DND-41 (cell line): ENCODE results near the gene HNRNPR.

Experiments
- ATAC-seq: fragments of 200-7000 bp; cut with Tn5 transposase; 3 replicates; pipeline ENCODE4 v1.9.1; 2021; ENCODE audit warnings: low read depth; ENCODE audit not compliant: insufficient read depth
- DNase-seq: peaks from one replicate; pipeline ENCODE4 v3.0.0-alpha.2; 2020
- H2AFZ ChIP-seq: 2 replicates; pipeline ENCODE4 v1.6.0; 2012; ENCODE audit warnings: low read depth, low read length
- H3K27ac ChIP-seq: 2 replicates; pipeline ENCODE4 v1.5.1; 2012; ENCODE audit warnings: low read length, inconsistent platforms
- H3K27me3 ChIP-seq: fragments of 200-600 bp; sonication (generic); 2 replicates; pipeline ENCODE4 v1.6.0; 2012; ENCODE audit warnings: low read length, mild to moderate bottlenecking, inconsistent platforms; ENCODE audit not compliant: insufficient read depth, poor library complexity
- H3K36me3 ChIP-seq: 2 replicates; pipeline ENCODE4 v1.5.1; 2012; ENCODE audit warnings: low read length, inconsistent platforms; ENCODE audit not compliant: insufficient read depth
- H3K4me1 ChIP-seq: 2 replicates; pipeline ENCODE4 v1.5.1; 2012; ENCODE audit warnings: mild to moderate bottlenecking, low read length; ENCODE audit not compliant: insufficient read depth
- H3K4me2 ChIP-seq: 2 replicates; pipeline ENCODE4 v1.6.0; 2012; ENCODE audit warnings: mild to moderate bottlenecking, moderate library complexity, low read length, inconsistent platforms; ENCODE audit not compliant: insufficient read depth
- H3K4me3 ChIP-seq, 2 experiments: fragments of 200-600 bp in 1 of 2; shearing (Covaris generic) in 1 of 2; 2 replicates each; pipeline ENCODE4 v1.5.1; 2012 to 2016; ENCODE audit warnings: inconsistent platforms in 2 of 2, low read length in 2 of 2, mild to moderate bottlenecking in 2 of 2, low read depth in 1 of 2, moderate library complexity in 1 of 2
- H3K79me2 ChIP-seq: 2 replicates; pipeline ENCODE4 v1.6.0; 2012; ENCODE audit warnings: low read length, inconsistent platforms; ENCODE audit not compliant: insufficient read depth
- H3K9ac ChIP-seq: 2 replicates; pipeline ENCODE4 v1.6.0; 2012; ENCODE audit warnings: low read depth, mild to moderate bottlenecking, inconsistent platforms, low read length, moderate library complexity
- H3K9me3 ChIP-seq: 2 replicates; pipeline ENCODE4 v1.5.1; 2012; ENCODE audit warnings: low read length, moderate library complexity, mild to moderate bottlenecking, inconsistent platforms; ENCODE audit not compliant: insufficient read depth, severe bottlenecking
- H4K20me1 ChIP-seq: 2 replicates; pipeline ENCODE4 v1.6.0; 2012; ENCODE audit warnings: low read length; ENCODE audit not compliant: insufficient read depth
- CTCF ChIP-seq: IDR thresholded peaks from 2 replicates; pipeline ENCODE4 v1.5.1; 2012; ENCODE audit warnings: borderline replicate concordance, low read length, moderate library complexity, mild to moderate bottlenecking; ENCODE audit not compliant: poor library complexity, severe bottlenecking; ENCODE audit errors: extremely low read depth
- EZH2 ChIP-seq: IDR thresholded peaks from 3 replicates; pipeline ENCODE4 v1.6.1; 2012; ENCODE audit warnings: borderline replicate concordance, low read depth, mild to moderate bottlenecking, moderate library complexity, low read length, inconsistent platforms; ENCODE audit not compliant: severe bottlenecking

The HNRNPR gene

GRCh38 chr1:23344111-23344986, at the start of gene HNRNPR:
Gene HNRNPR (minus strand): TSS chr1:23344284. CDS start chr1:23341008, 3,276 bp downstream.
- TF ChIP-seq EZH2 (no peak), CTCF (no peak)
- Histone ChIP-seq H3K4me3 (peak within 1 kb of the TSS; percentile 77 to 87), H2AFZ (peak within 1 kb of the TSS; percentile 99), H3K27ac (peak within 1 kb of the TSS; percentile 98), H3K9me3 (no peaks in the 10 kb centered on the region), H3K4me1 (peaks cover 40% of the 10 kb centered on the region), H3K79me2 (peaks cover 56% of the 10 kb centered on the region), H3K4me2 (peak within 1 kb of the TSS; percentile 92), H3K9ac (peak within 1 kb of the TSS; percentile 98), H3K27me3 (no peaks in the 10 kb centered on the region), H4K20me1 (peaks cover 40% of the 10 kb centered on the region), H3K36me3 (peaks cover 32% of the 10 kb centered on the region)
- peak; percentile 100 for DNase-seq
- ATAC-seq: peak; percentile 97

GRCh38 chr1:23393706-23394105, 49.6 kb upstream of the HNRNPR start:
- TF ChIP-seq EZH2: no peak
- no peak for TF ChIP-seq CTCF
- Histone ChIP-seq H4K20me1 (no peaks in the 10 kb centered on the region), H3K4me3 (no peak overlapping the region), H2AFZ (no peak overlapping the region), H3K79me2 (no peaks in the 10 kb centered on the region), H3K27ac (no peak overlapping the region), H3K27me3 (no peaks in the 10 kb centered on the region), H3K36me3 (no peaks in the 10 kb centered on the region), H3K4me2 (no peak overlapping the region), H3K9ac (no peak overlapping the region), H3K4me1 (no peaks in the 10 kb centered on the region), H3K9me3 (no peaks in the 10 kb centered on the region)
- DNase-seq: no peak
- no peak for ATAC-seq

- DNase-seq (no peak), ATAC-seq (no peak)
- no peaks in the 10 kb centered on the region for H3K79me2 ChIP-seq
- H3K9ac ChIP-seq: no peak overlapping the region
- H3K4me3 ChIP-seq: no peak overlapping the region
- H4K20me1 ChIP-seq: no peaks in the 10 kb centered on the region
- no peak overlapping the region for H3K4me2 ChIP-seq
- H3K27ac ChIP-seq: no peak overlapping the region
- H2AFZ ChIP-seq: no peak overlapping the region
- no peaks in the 10 kb centered on the region for H3K4me1 ChIP-seq
- H3K27me3 ChIP-seq: no peaks in the 10 kb centered on the region
- H3K36me3 ChIP-seq: no peaks in the 10 kb centered on the region
- H3K9me3 ChIP-seq: no peaks in the 10 kb centered on the region
- TF ChIP-seq CTCF (no peak), EZH2 (no peak)
Measured at GRCh38 chr1:23392125-23392855, 48.2 kb upstream of the HNRNPR start.
